Gastroesophageal sphincter (tissue), 4 donors: ENCODE data around the gene TMEM200B. TPM values are rescaled to one million over a fixed set of nuclear protein-coding genes. Genes with fewer than 3 reads are reported as not detected.
A peak's percentile ranks its signal among the peaks of the same experiment; 100 is the strongest.

ENCODE experiments used
- ATAC-seq: fragments of 150-250 bp; one replicate; pipeline ENCODE4 v1.9.1; 2016; ENCODE audit warnings: mild to moderate bottlenecking, moderate library complexity
- H3K27ac ChIP-seq, 4 donors: fragments of 200-600 bp; sonication (generic) in 3 of 4; 1 replicate in 3 of 4; 2 replicates in 1 of 4; pipeline ENCODE4 v1.5.1; 2016 to 2019
- H3K27me3 ChIP-seq: fragments of 200-600 bp; sonication (generic); one replicate; pipeline ENCODE4 v1.5.1; 2019
- H3K36me3 ChIP-seq, 2 donors: fragments of 200-600 bp; sonication (generic); one replicate each; pipeline ENCODE4 v1.5.1; 2019; ENCODE audit warnings: control low read depth in 1 of 2
- H3K4me1 ChIP-seq, 3 donors: fragments of 200-600 bp; sonication (generic); 1 replicate in 2 of 3; 2 replicates in 1 of 3; pipeline ENCODE4 v1.5.1; 2016 to 2019; ENCODE audit warnings: control low read depth in 2 of 3
- H3K4me3 ChIP-seq, 2 donors: fragments of 200-600 bp; sonication (generic); one replicate each; pipeline ENCODE4 v1.5.1; 2019; ENCODE audit warnings: mild to moderate bottlenecking in 1 of 2, moderate library complexity in 1 of 2
- H3K9me3 ChIP-seq, 3 donors: fragments of 200-600 bp; sonication (generic); one replicate each; pipeline ENCODE4 v1.5.1; 2017 to 2019; ENCODE audit warnings: control low read depth in 2 of 3
- EP300 ChIP-seq: sonication (generic); formaldehyde crosslinking; IDR thresholded peaks from one replicate; pipeline ENCODE4 v1.6.1; 2017; ENCODE audit warnings: antibody characterized with exemption, mild to moderate bottlenecking
- POLR2A ChIP-seq, 2 donors: fragments of 450-650 bp; IDR thresholded peaks; one replicate each; pipeline ENCODE4 v1.6.1; 2017; ENCODE audit warnings: antibody characterized with exemption in 2 of 2, mild to moderate bottlenecking in 2 of 2, moderate library complexity in 1 of 2
- POLR2AphosphoS5 ChIP-seq: sonication (generic); formaldehyde crosslinking; IDR thresholded peaks from one replicate; pipeline ENCODE4 v1.6.1; 2017; ENCODE audit warnings: antibody characterized with exemption
- WGBS, 2 donors: methylation state at CpG; one replicate each; pipeline ENCODE4 v1.1.5; 2018; ENCODE audit warnings: low coverage in 1 of 2; 5-methylcytosine and 5-hydroxymethylcytosine counted together
- total RNA-seq, 4 donors: library from RNA; depleted of rRNA; stranded (reverse); fragments of >200 nt; gene quantifications; one replicate each; pipeline ENCODE4 v1.1.0, GENCODE V29; 2016
- TF ChIP-seq, protein P1 (sequence below), 4 experiments: fragments of 200-600 bp in 2 of 4; fragments of 450-650 bp in 2 of 4; sonication (generic) in 1 of 4; IDR thresholded peaks; one replicate each; pipeline ENCODE4 v1.5.1; 2017 to 2019; ENCODE audit warnings: antibody characterized with exemption in 4 of 4, mild to moderate bottlenecking in 2 of 4, moderate library complexity in 2 of 4

Gene TMEM200B
- total RNA-seq, 4 donors from 2014 or later = 22.6 to 39.7 (median 30.7) TPM

GRCh38 chr1:29125237-29125641, 1.5 kb upstream of the TMEM200B start:
- peaks cover 0 to 44% (median 12%) of the 10 kb centered on the region in 3 donors for H3K4me1 ChIP-seq
- peak overlapping the region; percentile 89 to 99 (median 94) for H3K27ac ChIP-seq
- 27 to 36% methylated on average over 9 to 11 of the region's 14 CpGs for WGBS, 2 donors
- TF ChIP-seq POLR2AphosphoS5 = no peak
- no peak for TF ChIP-seq POLR2A (IDR thresholded peaks at IDR 0.05)
- TF ChIP-seq, protein P1, sequence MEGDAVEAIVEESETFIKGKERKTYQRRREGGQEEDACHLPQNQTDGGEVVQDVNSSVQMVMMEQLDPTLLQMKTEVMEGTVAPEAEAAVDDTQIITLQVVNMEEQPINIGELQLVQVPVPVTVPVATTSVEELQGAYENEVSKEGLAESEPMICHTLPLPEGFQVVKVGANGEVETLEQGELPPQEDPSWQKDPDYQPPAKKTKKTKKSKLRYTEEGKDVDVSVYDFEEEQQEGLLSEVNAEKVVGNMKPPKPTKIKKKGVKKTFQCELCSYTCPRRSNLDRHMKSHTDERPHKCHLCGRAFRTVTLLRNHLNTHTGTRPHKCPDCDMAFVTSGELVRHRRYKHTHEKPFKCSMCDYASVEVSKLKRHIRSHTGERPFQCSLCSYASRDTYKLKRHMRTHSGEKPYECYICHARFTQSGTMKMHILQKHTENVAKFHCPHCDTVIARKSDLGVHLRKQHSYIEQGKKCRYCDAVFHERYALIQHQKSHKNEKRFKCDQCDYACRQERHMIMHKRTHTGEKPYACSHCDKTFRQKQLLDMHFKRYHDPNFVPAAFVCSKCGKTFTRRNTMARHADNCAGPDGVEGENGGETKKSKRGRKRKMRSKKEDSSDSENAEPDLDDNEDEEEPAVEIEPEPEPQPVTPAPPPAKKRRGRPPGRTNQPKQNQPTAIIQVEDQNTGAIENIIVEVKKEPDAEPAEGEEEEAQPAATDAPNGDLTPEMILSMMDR (IDR thresholded peaks at IDR 0.05) = no peak
- no peak for TF ChIP-seq EP300
- no peaks in the 10 kb centered on the region for H3K9me3 ChIP-seq
- peaks cover 7% of the 10 kb centered on the region for H3K27me3 ChIP-seq
- no peaks in the 10 kb centered on the region for H3K36me3 ChIP-seq
- H3K4me3 ChIP-seq = peak overlapping the region; percentile 45 to 61
- ATAC-seq = no peak

GRCh38 chr1:29124366-29125236, 898 bp upstream of the TMEM200B start:
- no peaks in the 10 kb centered on the region for H3K36me3 ChIP-seq
- peaks cover 7% of the 10 kb centered on the region for H3K27me3 ChIP-seq
- TF ChIP-seq POLR2A (IDR thresholded peaks at IDR 0.05) = peak; percentile 84 to 86
- TF ChIP-seq EP300 = peak; percentile 48
- peak; percentile 93 for TF ChIP-seq POLR2AphosphoS5
- TF ChIP-seq, protein P1 (IDR thresholded peaks at IDR 0.05) = peak in 3 of 4 experiments; percentile 95 to 100 (median 100)
- H3K4me1 ChIP-seq = peaks cover 0 to 50% (median 14%) of the 10 kb centered on the region in 3 donors
- peak overlapping the region; percentile 89 to 99 (median 94) for H3K27ac ChIP-seq
- ATAC-seq = peak; percentile 83
- H3K4me3 ChIP-seq = peak overlapping the region; percentile 45 to 61
- no peaks in the 10 kb centered on the region for H3K9me3 ChIP-seq
- 0% methylated on average over 2 of the region's 85 CpGs; no CpG with 5 or more reads in 1 of the 2 donors for WGBS, 2 donors

DNA sequence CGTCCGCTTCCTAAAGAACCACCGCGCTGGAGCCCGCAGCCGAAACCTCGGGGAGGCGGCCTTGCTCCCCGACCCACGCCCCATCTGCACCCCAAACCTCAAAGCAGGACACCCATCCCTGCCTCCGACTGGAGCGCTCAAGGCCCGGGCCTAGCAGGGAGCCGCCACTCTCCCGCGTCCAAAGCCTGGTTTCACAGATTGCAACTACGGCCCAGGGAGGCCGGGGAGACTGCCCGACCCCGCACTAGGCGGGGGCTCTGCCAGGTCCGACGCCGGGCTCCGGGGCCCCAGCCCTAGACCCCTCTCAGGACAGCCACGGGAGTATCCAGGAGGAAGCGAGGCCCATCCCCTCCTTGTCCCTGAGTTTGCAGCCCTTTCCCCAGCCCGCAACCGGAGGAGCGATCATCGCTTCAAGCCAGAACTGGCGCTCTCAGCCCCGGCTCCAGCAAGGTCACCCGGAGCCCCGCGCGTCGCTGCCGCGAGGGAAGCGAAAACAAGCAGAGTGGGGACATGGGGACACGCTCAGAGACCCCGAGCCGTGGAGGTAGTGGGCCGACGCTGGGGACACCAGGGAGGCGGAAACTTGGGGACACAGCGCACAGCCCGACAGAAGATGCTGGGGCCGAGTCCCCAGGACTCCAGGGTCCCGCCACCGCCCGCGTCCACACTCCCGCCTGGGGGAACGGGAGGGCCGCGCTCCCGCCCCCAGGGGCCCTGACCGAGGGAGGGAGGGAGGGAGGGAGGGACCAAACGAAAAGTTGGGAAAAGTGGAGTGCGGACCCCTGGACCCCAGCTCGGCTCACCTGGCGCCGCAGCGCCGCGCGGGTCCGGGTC, 433 bp downstream of the TMEM200B start:
- WGBS, 2 donors = 0% methylated on average over 1 of the region's 70 CpGs; no CpG with 5 or more reads in 1 of the 2 donors
- peaks cover 7% of the 10 kb centered on the region for H3K27me3 ChIP-seq
- ATAC-seq = no peak
- H3K4me1 ChIP-seq = peaks cover 0 to 60% (median 14%) of the 10 kb centered on the region in 3 donors
- peak overlapping the region; percentile 89 to 99 (median 94) for H3K27ac ChIP-seq
- no peaks in the 10 kb centered on the region for H3K36me3 ChIP-seq
- H3K9me3 ChIP-seq = no peaks in the 10 kb centered on the region
- peak overlapping the region; percentile 45 to 61 for H3K4me3 ChIP-seq
- TF ChIP-seq POLR2AphosphoS5 (no peak), POLR2A (IDR thresholded peaks at IDR 0.05) (no peak), EP300 (no peak)
- TF ChIP-seq, protein P1 (IDR thresholded peaks at IDR 0.05) = no peak

DNA sequence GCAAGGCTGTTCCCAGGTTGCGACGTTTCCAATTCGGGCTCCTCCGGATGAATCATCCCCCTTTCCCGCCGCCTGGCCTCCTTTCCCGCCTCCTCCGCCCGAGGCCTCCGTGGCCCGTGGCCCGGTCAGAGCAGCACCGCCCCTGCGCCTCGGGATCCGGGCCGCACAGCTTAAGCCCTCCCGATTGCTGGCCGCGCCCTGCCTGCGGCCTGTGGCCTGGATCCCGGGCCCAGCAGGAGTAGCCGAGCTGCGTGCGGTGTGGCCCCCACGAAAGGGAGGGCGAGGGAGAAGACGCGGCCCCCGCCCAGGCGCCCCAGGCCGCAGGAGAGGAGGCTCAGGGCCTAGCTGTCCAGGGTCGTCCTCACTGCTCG, 1.0 kb downstream of the TMEM200B start:
- TF ChIP-seq POLR2AphosphoS5 (peak; percentile 69), EP300 (no peak), POLR2A (IDR thresholded peaks at IDR 0.05) (peak; percentile 60 to 73)
- TF ChIP-seq, protein P1 (IDR thresholded peaks at IDR 0.05) = peak in 1 of 4 experiments; percentile 1
- H3K4me3 ChIP-seq = peak overlapping the region; percentile 45 to 61
- WGBS, 2 donors = no CpG with 5 or more reads among the region's 34 CpGs

More for the DNA sequence above, 1.0 kb downstream of the TMEM200B start:
- Histone ChIP-seq H3K4me1 (peaks cover 0 to 60% (median 14%) of the 10 kb centered on the region in 3 donors), H3K27me3 (peaks cover 7% of the 10 kb centered on the region), H3K9me3 (no peaks in the 10 kb centered on the region), H3K27ac (peak overlapping the region; percentile 89 to 99 (median 94)), H3K36me3 (no peaks in the 10 kb centered on the region)
- ATAC-seq = peak; percentile 73
